Thyroid gland (tissue), 4 donors: ENCODE data around the gene PRICKLE1.

ENCODE experiments used
- CTCF ChIP-seq, 6 experiments: fragments of 200-600 bp in 3 of 6; fragments of 450-650 bp in 3 of 6; sonication (generic) in 3 of 6; IDR thresholded peaks; one replicate each; pipeline ENCODE4 v1.5.1; 2016 to 2019; ENCODE audit warnings: antibody characterized with exemption in 6 of 6, mild to moderate bottlenecking in 2 of 6, inconsistent platforms in 1 of 6, moderate library complexity in 1 of 6
- POLR2A ChIP-seq, 2 donors: fragments of 450-650 bp; IDR thresholded peaks; one replicate each; pipeline ENCODE4 v1.6.1; 2017; ENCODE audit warnings: antibody characterized with exemption in 2 of 2, mild to moderate bottlenecking in 2 of 2, moderate library complexity in 1 of 2

GRCh38 chr12:42477941-42478340 is 111.6 kb downstream of the PRICKLE1 start:
- TF ChIP-seq POLR2A (IDR thresholded peaks at IDR 0.05): no peak
- TF ChIP-seq CTCF (IDR thresholded peaks at IDR 0.05): no peak
